Esophagus mucosa (tissue), 1 donor: ENCODE measurements around the gene SPEM3. TPM values are rescaled to one million over a fixed set of nuclear protein-coding genes. Genes with fewer than 3 reads are reported as not detected.
A peak's percentile ranks its signal among the peaks of the same experiment; 100 is the strongest.

Experiments
- ATAC-seq: fragments of 200-7000 bp; cut with Tn5 transposase; one replicate; pipeline ENCODE4 v1.9.1; 2020
- total RNA-seq: library from RNA; stranded (reverse); gene quantifications from one replicate; pipeline ENCODE4 v1.2.4, GENCODE V29; 2023
- donor health status: DM: yes; HTN: yes; CAD: no.

The SPEM3 gene
- total RNA-seq, 1 donor from 2014 or later: not detected

DNA sequence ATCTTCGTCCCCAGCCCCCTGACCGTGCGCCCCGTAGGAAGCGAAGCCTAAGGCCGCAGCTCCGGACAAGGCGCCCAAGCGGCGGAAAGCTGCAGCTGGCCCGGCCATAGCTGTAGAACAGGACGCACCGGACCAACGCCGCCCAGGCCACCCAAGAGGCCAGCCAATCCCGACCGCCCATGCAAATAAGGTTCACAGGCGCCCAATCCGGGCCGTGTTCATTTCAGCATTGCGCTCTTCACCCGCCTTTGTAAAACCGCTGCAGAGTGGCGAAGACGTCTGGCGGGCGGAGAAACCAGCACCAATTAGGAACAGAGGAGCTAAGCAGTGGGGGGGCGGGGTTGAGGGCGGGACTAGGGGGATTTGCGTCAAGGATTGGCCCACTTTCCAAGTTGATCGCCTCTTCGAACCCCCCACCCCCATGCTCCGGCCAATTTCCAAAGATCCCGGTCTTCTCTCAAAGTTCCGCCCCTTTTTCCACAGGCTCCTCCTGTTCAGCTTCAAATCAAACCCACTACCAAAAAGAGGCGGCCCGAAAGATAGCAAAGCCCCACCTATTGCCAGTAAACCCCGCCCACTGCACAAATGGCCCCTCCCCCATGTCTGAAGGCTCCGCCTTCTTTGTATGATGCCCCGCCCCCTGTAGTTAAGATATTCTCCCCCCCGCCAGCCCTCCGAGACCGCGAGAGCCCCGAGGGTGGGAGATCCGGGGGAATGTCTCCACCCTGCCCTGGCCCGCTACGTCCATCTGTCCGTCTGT is 24.5 kb upstream of the SPEM3 start, which contains the start of gene TMEM256:
TMEM256 (minus strand) TSS at position 121 of the 760 bp plus-strand sequence; CDS start at position 108, 13 bp downstream.
- ATAC-seq: peak; percentile 92

DNA sequence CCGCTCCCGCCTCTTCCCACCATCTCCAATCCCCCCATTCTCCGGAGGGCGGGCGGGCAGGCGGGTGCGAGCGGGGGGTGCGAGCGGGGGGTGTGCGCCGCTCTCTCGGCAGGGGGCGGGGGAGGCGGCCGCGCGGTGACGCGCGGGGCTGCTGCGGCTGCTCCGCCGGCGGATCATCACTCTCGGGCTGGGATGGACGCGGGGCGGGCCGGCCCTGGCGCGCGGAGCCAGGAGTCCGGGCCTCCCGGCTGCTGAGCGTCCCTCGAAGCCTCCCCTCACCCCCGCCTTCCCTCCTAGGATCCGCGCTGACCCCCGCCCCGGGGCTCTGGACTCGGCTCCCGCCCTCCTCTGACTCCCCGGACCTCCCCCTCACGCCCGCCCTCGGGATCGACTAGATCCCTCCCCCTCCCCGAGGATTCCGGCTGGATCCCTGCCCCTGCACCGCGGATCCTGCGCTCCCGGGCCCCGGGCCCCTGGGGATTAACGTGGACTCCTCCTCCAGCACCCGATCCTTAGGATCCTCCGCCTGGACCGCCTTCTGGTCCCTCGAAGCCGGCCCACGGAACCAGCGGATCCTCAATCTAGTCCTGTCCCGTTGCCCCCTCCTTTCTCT is 23.8 kb upstream of the SPEM3 start:
- ATAC-seq: peak; percentile 40

DNA sequence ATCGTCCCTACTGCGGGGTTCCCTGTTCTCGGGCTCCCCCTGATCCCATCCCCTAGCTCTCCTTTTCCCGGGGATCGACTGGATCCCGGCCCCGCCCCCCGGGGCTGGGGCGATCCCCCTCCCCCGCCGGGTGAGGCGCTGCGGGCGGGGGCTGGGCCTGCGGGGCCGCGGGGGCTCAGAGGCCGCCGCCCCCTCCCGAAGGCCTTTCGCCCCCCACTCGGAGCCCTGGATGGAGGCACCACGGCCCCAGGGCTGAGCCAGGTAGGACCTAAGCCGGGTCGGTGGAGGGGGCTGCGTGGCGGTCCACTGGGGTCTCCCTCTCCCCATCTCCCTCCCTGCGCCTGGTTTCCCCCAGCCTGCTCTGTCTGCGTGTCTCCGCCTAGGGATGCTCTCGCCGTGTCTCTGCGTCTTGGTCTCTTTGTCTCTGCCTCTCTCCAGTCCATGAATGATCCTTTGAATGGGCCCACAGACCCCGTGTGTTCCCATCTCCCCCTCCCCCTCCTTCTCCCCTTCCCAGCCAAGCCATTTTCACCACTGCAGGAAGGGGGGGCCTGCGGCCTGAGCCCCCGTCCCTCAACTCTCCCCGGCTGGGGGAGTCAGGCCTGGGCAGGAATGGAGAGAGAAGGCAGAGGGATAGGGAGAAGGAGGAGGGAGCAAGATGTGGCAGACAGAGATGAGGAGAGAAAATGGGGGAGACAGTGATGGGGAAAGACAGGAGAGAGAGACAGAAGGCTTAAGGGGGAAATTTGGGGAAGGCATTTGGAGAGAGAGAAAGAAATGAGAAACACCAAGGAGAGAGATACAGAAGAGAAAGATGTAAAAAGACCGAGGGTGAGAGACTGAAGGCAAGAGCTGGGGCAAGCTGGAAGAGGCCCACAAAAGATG is 23.1 kb upstream of the SPEM3 start:
- ATAC-seq: no peak

DNA sequence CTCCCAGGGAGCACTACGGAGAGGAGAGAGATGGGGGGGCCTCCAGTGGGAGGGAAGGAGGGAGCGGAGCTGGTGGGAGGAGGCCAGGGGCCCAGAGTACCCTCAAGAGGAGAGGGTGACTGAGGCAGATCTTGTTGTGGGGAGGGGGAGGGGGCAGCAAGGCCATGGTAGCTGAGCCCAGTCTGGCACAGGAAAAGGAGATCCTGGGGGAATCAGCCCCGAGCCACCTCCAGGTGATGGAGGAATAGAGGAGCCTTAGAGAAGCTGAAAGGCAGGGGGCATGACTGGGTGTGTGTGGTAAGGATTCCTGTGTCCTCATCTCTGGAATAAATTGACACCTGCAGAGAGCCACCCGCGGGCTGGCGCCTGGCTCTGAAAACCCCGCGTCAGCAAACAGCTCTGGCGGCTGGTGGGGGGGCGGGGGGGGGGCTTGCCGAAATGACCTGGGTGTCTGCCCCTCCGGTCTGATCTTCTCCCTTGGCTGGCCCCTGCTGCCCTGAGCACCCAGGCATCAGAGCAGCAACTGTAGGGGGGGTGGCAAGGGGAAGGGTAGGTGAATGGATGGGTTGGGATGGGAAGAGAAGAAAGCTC is 22.3 kb upstream of the SPEM3 start:
- ATAC-seq: no peak

DNA sequence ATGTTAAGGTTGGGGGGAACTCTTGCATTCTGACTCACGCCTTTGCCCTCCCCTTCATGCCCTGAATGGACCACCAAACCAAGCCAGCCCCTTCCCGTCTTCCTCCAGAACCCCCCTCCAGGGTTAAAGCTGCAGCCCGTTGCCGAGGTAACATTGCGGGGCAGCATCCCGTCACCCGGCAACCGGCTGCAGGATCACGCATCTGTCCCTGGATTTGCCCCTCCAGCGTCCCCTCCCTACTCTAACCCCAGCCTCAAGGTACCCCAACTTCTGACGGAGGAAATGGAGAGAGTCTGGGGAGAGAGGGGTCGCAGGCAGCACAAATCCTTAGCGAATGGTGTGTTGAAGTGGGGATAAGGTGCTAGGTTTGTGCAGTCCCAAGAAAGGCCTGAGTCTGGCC is 21.6 kb upstream of the SPEM3 start:
- no peak for ATAC-seq

DNA sequence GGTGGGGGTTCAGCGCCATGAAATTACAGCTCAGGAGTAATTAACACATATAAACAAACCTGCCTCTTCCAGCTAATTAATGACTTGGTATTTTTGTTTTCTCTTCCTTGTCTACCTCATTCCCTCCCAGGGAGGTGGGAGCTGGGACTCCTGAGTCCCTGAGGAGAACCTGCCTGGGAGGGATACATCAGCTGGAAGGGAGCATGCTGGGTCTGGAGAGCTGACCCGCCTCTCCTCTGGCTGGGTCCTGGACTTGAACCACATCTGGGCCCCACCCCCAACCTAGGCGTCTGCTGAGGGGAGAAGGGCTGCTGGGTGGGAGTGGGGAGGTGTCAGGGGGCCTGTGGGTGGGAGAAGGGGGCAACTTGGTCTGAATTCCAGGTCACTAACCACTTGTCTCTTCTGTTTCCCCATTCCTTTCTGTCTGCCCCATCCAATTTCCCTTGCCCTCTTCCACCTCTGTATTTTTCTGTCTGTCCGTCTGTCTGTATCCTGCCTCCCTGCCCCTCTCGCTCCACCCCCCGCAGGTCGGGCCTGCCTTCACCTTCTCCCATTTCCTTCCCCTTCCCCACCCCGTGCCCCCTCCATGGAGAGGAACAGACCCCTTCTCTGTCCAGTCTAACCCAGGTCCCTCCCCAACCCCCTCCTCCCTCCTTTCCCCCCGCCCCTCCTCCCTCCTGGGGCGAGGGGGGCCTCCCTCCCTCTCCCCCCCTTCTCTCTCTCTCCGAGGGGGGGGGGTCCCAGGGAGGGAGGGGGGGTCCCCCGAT is 21.0 kb upstream of the SPEM3 start, which contains the start of gene NLGN2:
NLGN2 (plus strand) TSS at position 361 of the 767 bp plus-strand sequence. CDS start 411 bp downstream, outside the sequence.
- ATAC-seq: no peak

DNA sequence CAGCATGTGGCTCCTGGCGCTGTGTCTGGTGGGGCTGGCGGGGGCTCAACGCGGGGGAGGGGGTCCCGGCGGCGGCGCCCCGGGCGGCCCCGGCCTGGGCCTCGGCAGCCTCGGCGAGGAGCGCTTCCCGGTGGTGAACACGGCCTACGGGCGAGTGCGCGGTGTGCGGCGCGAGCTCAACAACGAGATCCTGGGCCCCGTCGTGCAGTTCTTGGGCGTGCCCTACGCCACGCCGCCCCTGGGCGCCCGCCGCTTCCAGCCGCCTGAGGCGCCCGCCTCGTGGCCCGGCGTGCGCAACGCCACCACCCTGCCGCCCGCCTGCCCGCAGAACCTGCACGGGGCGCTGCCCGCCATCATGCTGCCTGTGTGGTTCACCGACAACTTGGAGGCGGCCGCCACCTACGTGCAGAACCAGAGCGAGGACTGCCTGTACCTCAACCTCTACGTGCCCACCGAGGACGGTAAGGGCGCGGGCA is 20.4 kb upstream of the SPEM3 start:
- no peak for ATAC-seq

DNA sequence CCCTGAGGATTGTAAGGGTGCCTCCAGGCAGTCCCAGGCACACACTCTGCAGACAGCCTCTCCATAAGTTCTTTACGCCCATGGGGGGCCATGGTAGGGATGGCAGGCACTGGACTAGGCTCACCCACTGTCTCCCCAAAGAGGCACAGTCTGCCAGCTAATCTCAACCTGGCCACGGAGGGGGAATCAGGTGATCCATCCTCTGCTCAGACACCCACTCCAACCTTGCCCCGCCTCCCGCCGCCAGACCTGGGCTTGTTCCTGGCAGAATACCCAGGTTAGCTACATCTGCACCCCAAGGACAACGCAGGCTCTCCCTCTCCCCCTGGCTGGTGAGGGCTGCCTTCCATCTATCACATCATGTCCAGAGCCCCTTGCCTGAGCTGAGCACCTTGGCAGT is 19.8 kb upstream of the SPEM3 start:
- ATAC-seq: no peak

DNA sequence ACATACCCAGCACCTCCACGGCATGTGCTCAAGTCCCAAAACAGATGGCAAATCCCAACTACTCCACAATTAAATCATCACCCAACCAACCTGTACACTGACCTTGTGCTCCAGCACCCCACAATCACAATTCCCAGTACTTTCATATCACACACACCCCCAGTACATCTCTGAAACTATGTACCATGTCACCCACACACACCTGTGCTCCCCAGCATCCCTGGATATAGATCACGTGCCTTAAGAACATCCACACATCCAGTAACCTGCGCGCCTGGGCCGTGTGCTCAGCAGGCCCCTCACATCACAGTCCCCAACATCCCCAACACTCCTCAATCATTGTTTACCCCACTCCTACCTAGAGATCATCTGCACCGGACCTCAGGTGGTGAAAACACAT is 18.9 kb upstream of the SPEM3 start:
- ATAC-seq: no peak

DNA sequence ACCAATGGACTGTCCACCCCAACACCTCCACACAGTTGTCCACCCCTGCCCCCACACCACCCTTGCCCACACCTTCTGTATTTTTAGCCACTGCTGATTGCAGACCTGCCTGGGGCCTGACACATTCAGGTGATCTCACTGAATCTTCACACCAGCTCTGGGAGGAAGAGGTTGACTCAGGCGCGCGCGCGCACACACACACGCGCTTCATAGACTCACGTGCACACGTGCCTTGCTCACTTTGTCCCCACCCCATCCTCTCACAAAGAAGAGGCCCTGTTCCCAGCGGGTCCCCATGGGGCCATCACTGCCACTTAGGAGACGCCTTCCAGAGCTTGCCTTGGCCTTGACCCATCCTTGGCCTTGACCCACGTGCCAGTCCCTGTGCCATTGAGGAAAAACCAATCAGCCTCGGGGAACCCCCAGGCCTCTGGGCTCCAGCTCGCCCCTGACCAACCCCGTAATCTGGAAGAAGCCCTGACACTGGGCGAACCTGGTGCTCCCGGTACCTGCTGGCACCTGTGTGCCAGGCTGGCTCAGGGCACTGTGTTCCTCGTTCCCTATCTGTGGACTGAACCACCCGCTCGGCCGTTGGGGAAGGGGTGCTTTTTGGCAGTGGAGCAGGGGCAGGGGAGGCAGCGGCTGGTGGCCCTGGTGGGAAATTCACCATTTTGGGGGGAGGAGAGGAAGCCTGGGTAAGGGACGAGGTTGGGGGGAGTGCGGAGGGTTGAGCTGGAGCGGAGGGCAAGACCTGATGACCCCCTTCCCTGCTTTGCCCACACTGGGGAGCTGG is 17.8 kb upstream of the SPEM3 start:
- ATAC-seq: no peak

DNA sequence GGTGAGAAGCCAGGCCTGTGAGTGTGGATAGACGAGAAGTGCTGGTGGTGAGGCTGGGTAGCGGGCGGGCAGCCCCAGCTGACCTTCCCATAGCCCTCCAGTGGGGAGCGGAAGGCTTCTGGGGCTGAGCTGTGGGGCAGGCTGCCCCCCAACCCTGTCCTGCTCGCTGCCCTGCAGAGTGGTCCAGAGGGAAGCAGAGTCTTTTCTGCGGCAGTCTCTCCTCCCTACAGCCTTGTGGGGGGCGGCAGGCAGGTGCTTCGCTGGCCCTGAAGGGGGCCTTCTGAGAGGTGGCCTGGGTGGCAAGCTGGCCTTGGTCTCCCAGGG is 17.3 kb upstream of the SPEM3 start:
- ATAC-seq: no peak

DNA sequence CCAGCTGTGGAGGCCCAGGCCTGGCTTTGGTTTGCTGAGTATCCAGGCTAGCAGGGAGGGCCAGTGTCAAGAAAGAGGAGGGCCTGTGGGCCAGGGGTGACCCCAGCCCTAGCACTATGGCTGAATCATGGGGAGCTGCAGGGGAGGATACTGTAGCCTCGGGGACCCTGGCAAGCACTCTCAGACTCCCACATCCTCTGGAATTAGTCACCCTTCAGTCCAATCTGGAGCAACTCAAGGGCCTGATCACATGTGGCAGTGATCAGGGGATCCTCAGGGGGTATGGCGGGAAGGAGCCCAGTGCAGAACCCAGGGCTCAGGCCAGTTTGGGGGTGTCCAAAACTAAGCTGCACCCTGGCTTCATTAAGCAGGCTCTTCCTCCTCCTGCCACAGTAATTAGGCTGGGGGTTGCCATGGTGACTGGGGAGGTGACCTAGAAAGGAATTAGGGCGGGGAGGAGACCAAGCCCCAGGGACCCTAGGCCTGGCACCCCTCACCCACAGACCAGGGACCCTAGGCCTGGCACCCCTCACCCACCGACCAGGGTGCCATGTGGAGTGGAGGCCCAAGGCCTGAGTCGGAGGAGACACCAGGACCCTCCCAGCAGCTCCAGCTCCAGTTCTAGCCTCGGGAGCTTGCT is 15.2 kb upstream of the SPEM3 start:
- ATAC-seq: no peak

DNA sequence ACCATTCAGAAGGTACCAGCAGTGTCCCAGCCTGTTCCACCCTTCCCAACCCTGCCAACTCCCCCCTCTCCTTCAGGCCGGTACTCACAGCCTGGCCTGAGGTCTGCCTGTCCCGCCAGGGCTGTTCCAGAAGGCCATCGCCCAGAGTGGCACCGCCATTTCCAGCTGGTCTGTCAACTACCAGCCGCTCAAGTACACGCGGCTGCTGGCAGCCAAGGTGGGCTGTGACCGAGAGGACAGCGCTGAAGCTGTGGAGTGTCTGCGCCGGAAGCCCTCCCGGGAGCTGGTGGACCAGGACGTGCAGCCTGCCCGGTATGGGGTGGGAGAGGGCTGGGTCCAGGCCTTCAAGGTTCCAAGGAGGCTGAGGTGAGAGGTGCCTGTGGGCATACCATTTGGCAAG is 13.8 kb upstream of the SPEM3 start:
- no peak for ATAC-seq

DNA sequence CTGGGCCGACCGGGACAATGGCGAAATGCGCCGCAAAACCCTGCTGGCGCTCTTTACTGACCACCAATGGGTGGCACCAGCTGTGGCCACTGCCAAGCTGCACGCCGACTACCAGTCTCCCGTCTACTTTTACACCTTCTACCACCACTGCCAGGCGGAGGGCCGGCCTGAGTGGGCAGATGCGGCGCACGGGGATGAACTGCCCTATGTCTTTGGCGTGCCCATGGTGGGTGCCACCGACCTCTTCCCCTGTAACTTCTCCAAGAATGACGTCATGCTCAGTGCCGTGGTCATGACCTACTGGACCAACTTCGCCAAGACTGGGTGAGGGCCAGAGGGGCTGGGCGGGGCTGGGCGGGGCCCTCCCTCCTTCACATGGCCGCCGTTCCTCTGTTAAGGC is 12.9 kb upstream of the SPEM3 start:
- no peak for ATAC-seq

DNA sequence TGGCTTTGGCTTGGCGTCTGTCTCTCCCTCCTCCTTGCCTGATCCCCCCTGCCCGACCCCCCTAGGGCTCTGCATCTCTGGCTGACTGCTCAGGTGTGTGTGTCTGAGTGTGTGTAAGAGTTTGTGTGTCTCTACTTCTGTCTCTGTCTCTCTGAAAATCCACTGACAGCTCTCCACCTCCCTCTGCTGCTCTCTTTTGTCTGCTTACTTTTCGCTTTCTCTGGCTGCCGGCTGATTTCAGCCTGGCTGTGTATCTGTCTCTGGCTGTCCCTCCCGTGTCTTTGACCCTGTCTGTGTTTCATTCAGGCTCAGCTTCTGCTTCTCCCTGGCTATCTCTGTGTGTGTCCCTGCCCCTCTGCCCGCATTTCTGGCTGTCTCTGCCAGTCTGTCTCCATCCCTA is 12.3 kb upstream of the SPEM3 start:
- no peak for ATAC-seq

DNA sequence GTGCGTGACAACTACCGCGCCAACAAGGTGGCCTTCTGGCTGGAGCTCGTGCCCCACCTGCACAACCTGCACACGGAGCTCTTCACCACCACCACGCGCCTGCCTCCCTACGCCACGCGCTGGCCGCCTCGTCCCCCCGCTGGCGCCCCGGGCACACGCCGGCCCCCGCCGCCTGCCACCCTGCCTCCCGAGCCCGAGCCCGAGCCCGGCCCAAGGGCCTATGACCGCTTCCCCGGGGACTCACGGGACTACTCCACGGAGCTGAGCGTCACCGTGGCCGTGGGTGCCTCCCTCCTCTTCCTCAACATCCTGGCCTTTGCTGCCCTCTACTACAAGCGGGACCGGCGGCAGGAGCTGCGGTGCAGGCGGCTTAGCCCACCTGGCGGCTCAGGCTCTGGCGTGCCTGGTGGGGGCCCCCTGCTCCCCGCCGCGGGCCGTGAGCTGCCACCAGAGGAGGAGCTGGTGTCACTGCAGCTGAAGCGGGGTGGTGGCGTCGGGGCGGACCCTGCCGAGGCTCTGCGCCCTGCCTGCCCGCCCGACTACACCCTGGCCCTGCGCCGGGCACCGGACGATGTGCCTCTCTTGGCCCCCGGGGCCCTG is 11.5 kb upstream of the SPEM3 start:
- no peak for ATAC-seq

DNA sequence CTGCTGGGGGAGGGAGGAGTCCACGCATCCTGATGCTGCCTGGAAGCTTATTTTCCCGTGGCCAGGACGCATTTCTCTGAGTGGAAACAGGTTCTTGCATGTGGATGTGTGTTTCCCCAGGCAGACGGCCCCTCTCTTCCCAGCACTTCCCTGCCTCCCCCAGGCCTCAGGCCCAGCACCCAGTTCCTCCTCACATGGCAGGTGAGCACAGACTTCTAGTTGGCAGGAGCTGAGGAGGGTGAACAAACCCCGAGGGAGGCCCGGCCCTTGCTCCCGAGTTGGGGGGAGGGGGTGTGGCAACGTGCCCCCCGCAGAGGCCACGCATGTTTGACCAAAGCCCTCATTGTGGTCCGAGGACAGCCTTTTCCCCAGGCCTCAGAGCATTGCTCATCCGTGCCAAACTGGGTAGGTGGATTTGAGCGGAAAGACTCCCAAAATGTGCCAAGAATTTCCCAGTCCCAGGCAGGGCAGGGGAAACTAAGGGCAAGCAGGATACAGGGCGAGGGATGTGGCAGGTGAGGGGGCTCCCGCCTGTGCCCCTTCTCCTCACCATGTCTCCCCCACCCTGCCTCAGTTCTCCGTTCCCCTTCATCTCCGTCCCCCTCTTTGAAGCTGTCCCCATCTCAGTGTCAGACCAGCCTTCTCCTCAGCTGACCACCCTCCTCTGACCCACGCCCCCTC is 10.0 kb upstream of the SPEM3 start:
- ATAC-seq: no peak

DNA sequence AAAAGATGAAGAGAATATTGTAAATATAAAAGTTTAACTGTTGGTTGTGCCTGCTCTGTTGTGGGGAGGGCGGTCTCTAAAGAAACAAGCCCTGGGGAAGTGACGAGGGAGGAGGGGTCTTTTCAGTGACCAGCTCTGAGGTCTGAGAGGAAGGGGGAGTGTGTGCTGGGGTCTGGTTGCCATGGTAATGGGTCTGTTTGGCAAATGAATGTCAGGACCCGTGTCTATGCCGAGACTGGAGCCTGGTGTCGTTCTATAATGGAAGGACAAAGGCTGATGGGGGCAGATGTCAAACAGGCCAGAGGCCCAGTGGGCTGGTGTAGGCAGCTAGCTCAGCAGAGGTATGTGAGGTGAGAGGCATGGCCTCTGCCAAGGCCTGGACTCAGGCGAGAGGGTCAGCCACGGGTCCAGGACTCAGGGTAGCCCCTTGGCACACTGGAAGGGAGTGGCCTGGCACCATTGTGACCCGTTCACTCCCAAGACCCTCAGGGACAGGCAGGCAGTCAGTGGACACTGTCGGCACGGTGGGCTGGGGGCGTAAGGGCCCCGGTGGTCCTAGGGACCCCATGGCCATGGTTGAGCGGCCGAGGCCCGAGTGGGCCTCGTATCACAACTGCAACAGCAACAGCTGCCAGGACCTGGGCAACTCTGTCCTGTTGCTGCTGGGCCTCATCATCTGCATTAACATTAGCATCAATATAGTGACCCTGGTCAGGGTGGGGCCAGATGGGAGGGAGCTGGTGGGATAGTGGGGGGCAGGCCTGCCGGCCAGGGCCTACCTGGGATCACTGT is 8.6 kb upstream of the SPEM3 start, which contains the start of gene SPEM1:
SPEM1 (plus strand) TSS at position 506 of the 792 bp plus-strand sequence; CDS start at position 567, 61 bp downstream.
- ATAC-seq: no peak

DNA sequence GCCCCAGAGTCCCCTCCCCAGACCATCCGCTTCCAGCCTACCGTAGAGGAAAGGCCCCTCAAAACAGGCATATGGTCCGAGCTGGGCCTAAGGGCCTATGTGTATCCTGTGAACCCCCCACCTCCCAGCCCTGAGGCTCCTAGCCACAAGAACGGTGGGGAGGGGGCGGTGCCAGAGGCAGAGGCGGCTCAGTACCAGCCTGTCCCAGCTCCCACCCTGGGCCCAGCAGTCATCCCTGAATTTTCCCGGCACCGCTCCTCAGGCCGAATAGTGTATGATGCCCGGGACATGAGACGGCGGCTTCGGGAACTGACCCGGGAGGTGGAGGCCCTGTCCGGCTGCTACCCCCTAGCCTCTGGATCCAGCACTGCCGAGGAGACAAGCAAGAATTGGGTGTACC is 7.5 kb upstream of the SPEM3 start:
- ATAC-seq: no peak
